GM12878 (cell line): ENCODE results near the gene CEBPB. TPM values are rescaled to one million over a fixed set of nuclear protein-coding genes. Genes with fewer than 3 reads are reported as not detected.

Experiments
- ATAC-seq: fragments of 200-7000 bp; cut with Tn5 transposase; 3 replicates; pipeline ENCODE4 v1.9.1; 2020; ENCODE audit warnings: mild to moderate bottlenecking, moderate library complexity
- BruUV-seq: library from RNA; stranded (reverse); fragments of 400-500 nt; replicated peaks from 2 replicates; lab custom pipeline; 2021; lab: Mats Ljungman, UMichigan
- CTCF ChIA-PET: fragments of 300-600 bp; sonication (Branson Sonifier 250); formaldehyde crosslinking; extraction: SDS; loops from one replicate; lab custom pipeline; 2021; ENCODE audit warnings: inconsistent platforms; lab: Yijun Ruan, JAX
- POLR2A ChIA-PET: fragments of 350-600 bp; formaldehyde crosslinking; extraction: SDS; loops from one replicate; lab custom pipeline; 2021; ENCODE audit warnings: inconsistent platforms; lab: Charles Lee
- RAD21 ChIA-PET: fragments of 300-600 bp; sonication (Branson Sonifier 250); formaldehyde crosslinking; loops from one replicate; lab custom pipeline; 2023; ENCODE audit warnings: antibody characterized with exemption; ENCODE audit not compliant: unreplicated experiment; lab: Charles Lee
- SMC1A ChIA-PET: fragments of 300-600 bp; sonication (Branson Sonifier 250); formaldehyde crosslinking; loops from one replicate; lab custom pipeline; 2023; ENCODE audit not compliant: unreplicated experiment, uncharacterized antibody; lab: Charles Lee
- DNase-seq: peaks from one replicate; pipeline ENCODE4 v3.0.0-alpha.2; 2011; ENCODE audit warnings: low read depth, low spot score
- FAIRE-seq: peaks from 3 replicates; lab custom pipeline; 2011; peaks lifted over from hg19 to GRCh38; lab: Jason Lieb, UNC
- H2AFZ ChIP-seq: 2 replicates; pipeline ENCODE4 v1.6.0; 2011; ENCODE audit warnings: low read depth, low read length, control low read depth; ENCODE audit not compliant: control insufficient read depth
- H3K27ac ChIP-seq: 2 replicates; pipeline ENCODE4 v1.5.1; 2011; ENCODE audit warnings: control low read depth; ENCODE audit not compliant: control insufficient read depth, insufficient read depth
- H3K27me3 ChIP-seq, 2 experiments: replicated peaks in 1 of 2; 2 replicates each; pipeline versions ENCODE4 v1.6.0 to v1.6.1; 2011; ENCODE audit warnings: low read length in 1 of 2; ENCODE audit not compliant: control insufficient read depth in 2 of 2, insufficient read depth in 2 of 2
- H3K36me3 ChIP-seq, 2 experiments: 2 replicates each; pipeline ENCODE4 v1.5.1; 2011; ENCODE audit warnings: low read length in 1 of 2; ENCODE audit not compliant: control insufficient read depth in 2 of 2, insufficient read depth in 2 of 2
- H3K4me1 ChIP-seq: 2 replicates; pipeline ENCODE4 v1.6.1; 2011; ENCODE audit warnings: mild to moderate bottlenecking, low read length, moderate library complexity, mixed read lengths; ENCODE audit not compliant: control insufficient read depth, insufficient read depth
- H3K4me2 ChIP-seq: 2 replicates; pipeline ENCODE4 v1.6.0; 2011; ENCODE audit warnings: control low read depth; ENCODE audit not compliant: control insufficient read depth, insufficient read depth
- H3K4me3 ChIP-seq: fragments of 200-600 bp; sonication (generic); 2 replicates; pipeline ENCODE4 v1.5.1; 2016
- H3K79me2 ChIP-seq: 2 replicates; pipeline ENCODE4 v1.6.0; 2011; ENCODE audit warnings: low read length; ENCODE audit not compliant: control insufficient read depth, insufficient read depth
- H3K9ac ChIP-seq: 2 replicates; pipeline ENCODE4 v1.8.0; 2011; ENCODE audit warnings: low read length, control low read depth, mixed read lengths; ENCODE audit not compliant: control insufficient read depth, insufficient read depth
- H3K9me3 ChIP-seq: replicated peaks from 3 replicates; pipeline ENCODE4 v1.5.1; 2011; ENCODE audit warnings: mild to moderate bottlenecking, low read length; ENCODE audit not compliant: control insufficient read depth, insufficient read depth
- H4K20me1 ChIP-seq: 2 replicates; pipeline ENCODE4 v1.6.0; 2011; ENCODE audit not compliant: control insufficient read depth, insufficient read depth
- ZNF622 ChIP-seq: fragments of 450-650 bp; IDR thresholded peaks from 2 replicates; pipeline ENCODE4 v1.6.1; 2017; ENCODE audit warnings: mild to moderate bottlenecking, inconsistent platforms
- WGBS: methylation state at CpG from one replicate; pipeline ENCODE4 v1.1.6; 2016; ENCODE audit warnings: low lambda C conversion rate; ENCODE audit not compliant: insufficient replicate concordance, insufficient coverage; ENCODE audit errors: missing lambda C conversion rate; 5-methylcytosine and 5-hydroxymethylcytosine counted together
- in situ Hi-C: fragments of 300-500 bp; cut with MboI; formaldehyde crosslinking; loops from 9 replicates; pipeline ENCODE4 v1.14.3; 2018; ENCODE audit warnings: mixed read lengths
- intact Hi-C: fragments of 100-400 bp; cut with micrococcal nuclease; formaldehyde crosslinking; loops from one replicate; pipeline ENCODE4 v1.14.2; 2022; ENCODE audit not compliant: unreplicated experiment
- polyA plus RNA-seq, 11 experiments: library from polyadenylated mRNA; depleted of rRNA in 4 of 11; unstranded in 6 of 11; stranded (reverse) in 5 of 11; fragments of >200 nt; fragmentation: Nextera tagmentation in 4 of 11; fragmentation: Illumina TruSeq in 1 of 11; extraction: Ambion mirVana in 4 of 11; extraction: Trizol in 1 of 11; gene quantifications; 1 replicate in 1 of 11; 2 replicates in 10 of 11; pipeline versions ENCODE4 v1.2.1 to v1.2.3, GENCODE V29; 2011 to 2016; ENCODE audit warnings: inconsistent platforms in 2 of 11, missing spikeins in 2 of 11, low read depth in 1 of 11
- total RNA-seq, 4 experiments: library from RNA; depleted of rRNA in 3 of 4; stranded (reverse); fragments of >200 nt in 3 of 4; fragmentation: Illumina TruSeq in 1 of 4; extraction: Trizol in 1 of 4; gene quantifications; 2 replicates each; pipeline versions ENCODE4 v1.2.1 to v1.2.3, GENCODE V29; 2013 to 2021
- TF ChIP-seq, protein P1 (sequence below): fragments of 450-650 bp; IDR thresholded peaks from 2 replicates; pipeline ENCODE4 v1.6.1; 2017; ENCODE audit warnings: mild to moderate bottlenecking
- TF ChIP-seq, protein P2 (sequence below): fragments of 450-650 bp; IDR thresholded peaks from 2 replicates; pipeline ENCODE4 v1.6.1; 2017; ENCODE audit warnings: mild to moderate bottlenecking, moderate library complexity
- TF ChIP-seq, protein P3 (sequence below): fragments of 450-650 bp; IDR thresholded peaks from 2 replicates; pipeline ENCODE4 v1.6.1; 2018; ENCODE audit warnings: borderline replicate concordance, mild to moderate bottlenecking; ENCODE audit not compliant: partially characterized antibody
- TF ChIP-seq, protein P4 (sequence below): fragments of 150-350 bp; IDR thresholded peaks from 2 replicates; pipeline ENCODE4 v1.6.1; 2016; ENCODE audit warnings: low read depth, low read length
- TF ChIP-seq, protein P5 (sequence below): fragments of 450-650 bp; IDR thresholded peaks from 2 replicates; pipeline ENCODE4 v1.6.1; 2016; ENCODE audit warnings: mild to moderate bottlenecking

The CEBPB gene
- total and polyA plus RNA-seq, 10 of the 15 experiments (the other 5 are each of a cell fraction or from before 2014, with no cell fraction given): 0.18 to 8.8 (median 1.6) TPM

DNA sequence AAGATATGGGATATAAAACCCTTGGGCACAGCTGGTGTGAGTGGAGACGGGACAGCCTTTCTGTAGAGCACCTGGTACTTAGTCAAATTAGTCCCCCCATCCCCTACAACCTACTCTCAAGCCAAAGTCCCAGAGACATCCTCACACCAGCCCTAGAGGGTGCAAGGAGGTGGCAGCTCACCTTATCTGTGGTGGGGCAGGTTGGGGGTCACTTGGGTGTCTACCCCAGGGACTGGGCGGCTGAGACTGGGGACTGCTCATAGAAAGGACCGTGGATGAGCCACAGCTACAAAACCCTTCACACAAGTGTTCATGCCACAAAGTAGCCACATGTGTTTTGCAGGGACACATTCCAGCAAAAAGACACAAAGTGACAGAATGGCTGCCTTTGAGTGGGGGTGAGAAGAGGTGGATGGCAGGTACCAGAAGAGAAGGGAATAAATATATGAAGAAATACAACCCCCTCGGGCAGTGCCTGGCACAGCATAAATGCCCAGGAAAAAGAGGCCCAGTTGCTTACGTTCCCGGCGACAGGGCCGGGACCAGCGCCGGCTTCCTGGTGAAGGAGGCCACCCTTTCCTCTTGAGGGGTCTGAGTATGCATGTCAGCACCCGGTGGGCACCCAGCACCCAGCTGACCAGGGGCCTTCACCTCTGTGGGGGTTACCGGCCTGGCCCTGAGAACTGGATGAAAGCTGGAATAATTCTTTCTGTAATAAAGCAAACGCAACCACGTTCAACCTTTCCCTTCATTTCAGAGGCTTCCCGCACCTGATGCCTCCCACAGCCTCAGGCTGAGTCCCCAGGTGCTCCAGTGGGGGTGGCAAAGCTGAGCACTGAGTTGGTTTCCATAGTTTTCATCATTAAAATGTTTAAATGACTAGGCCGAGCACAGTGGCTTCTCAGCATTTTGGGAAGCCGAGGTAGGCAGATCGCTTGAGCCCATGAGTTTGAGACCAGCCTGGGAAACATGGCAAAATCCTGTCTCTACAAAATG lies 14.4 kb upstream of the CEBPB start:
- WGBS: 63% methylated on average over 18 of the region's 18 CpGs
- H3K4me2 ChIP-seq: no peak overlapping the region
- no peak for DNase-seq
- POLR2A ChIA-PET: no interaction called here
- no TSS peak for BruUV-seq
- no peaks in the 10 kb centered on the region for H3K9me3 ChIP-seq
- no peak overlapping the region for H3K4me3 ChIP-seq
- no peaks in the 10 kb centered on the region for H3K4me1 ChIP-seq
- H2AFZ ChIP-seq: no peak overlapping the region
- no peaks in the 10 kb centered on the region for H3K27me3 ChIP-seq
- in situ Hi-C loops: no loop called here
- CTCF ChIA-PET: interaction anchor here (1.1 to 5.3 kb wide), 6 partner anchors 9 to 197 kb away, joined by 4 to 24 read pairs (median 5); no protein-coding TSS in a partner anchor
- H3K9ac ChIP-seq: no peak overlapping the region
- intact Hi-C loops: no loop called here
- ATAC-seq: no peak
- no peaks in the 10 kb centered on the region for H4K20me1 ChIP-seq
- no peak for FAIRE-seq
- no peaks in the 10 kb centered on the region for H3K36me3 ChIP-seq
- no peak overlapping the region for H3K27ac ChIP-seq
- RAD21 ChIA-PET: interaction anchor here (1.0 to 3.2 kb wide), 3 partner anchors 55 to 197 kb away, joined by 3 to 14 read pairs (median 5); no protein-coding TSS in a partner anchor
- SMC1A ChIA-PET: interaction anchor here (0.9 to 2.7 kb wide), 2 partner anchors 107 to 288 kb away, joined by 3 to 10 read pairs; no protein-coding TSS in a partner anchor
- no peaks in the 10 kb centered on the region for H3K79me2 ChIP-seq
- TF ChIP-seq, protein P1, sequence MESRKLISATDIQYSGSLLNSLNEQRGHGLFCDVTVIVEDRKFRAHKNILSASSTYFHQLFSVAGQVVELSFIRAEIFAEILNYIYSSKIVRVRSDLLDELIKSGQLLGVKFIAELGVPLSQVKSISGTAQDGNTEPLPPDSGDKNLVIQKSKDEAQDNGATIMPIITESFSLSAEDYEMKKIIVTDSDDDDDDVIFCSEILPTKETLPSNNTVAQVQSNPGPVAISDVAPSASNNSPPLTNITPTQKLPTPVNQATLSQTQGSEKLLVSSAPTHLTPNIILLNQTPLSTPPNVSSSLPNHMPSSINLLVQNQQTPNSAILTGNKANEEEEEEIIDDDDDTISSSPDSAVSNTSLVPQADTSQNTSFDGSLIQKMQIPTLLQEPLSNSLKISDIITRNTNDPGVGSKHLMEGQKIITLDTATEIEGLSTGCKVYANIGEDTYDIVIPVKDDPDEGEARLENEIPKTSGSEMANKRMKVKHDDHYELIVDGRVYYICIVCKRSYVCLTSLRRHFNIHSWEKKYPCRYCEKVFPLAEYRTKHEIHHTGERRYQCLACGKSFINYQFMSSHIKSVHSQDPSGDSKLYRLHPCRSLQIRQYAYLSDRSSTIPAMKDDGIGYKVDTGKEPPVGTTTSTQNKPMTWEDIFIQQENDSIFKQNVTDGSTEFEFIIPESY: no peak
- TF ChIP-seq, protein P2, sequence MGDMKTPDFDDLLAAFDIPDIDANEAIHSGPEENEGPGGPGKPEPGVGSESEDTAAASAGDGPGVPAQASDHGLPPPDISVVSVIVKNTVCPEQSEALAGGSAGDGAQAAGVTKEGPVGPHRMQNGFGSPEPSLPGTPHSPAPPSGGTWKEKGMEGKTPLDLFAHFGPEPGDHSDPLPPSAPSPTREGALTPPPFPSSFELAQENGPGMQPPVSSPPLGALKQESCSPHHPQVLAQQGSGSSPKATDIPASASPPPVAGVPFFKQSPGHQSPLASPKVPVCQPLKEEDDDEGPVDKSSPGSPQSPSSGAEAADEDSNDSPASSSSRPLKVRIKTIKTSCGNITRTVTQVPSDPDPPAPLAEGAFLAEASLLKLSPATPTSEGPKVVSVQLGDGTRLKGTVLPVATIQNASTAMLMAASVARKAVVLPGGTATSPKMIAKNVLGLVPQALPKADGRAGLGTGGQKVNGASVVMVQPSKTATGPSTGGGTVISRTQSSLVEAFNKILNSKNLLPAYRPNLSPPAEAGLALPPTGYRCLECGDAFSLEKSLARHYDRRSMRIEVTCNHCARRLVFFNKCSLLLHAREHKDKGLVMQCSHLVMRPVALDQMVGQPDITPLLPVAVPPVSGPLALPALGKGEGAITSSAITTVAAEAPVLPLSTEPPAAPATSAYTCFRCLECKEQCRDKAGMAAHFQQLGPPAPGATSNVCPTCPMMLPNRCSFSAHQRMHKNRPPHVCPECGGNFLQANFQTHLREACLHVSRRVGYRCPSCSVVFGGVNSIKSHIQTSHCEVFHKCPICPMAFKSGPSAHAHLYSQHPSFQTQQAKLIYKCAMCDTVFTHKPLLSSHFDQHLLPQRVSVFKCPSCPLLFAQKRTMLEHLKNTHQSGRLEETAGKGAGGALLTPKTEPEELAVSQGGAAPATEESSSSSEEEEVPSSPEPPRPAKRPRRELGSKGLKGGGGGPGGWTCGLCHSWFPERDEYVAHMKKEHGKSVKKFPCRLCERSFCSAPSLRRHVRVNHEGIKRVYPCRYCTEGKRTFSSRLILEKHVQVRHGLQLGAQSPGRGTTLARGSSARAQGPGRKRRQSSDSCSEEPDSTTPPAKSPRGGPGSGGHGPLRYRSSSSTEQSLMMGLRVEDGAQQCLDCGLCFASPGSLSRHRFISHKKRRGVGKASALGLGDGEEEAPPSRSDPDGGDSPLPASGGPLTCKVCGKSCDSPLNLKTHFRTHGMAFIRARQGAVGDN: no peak
- TF ChIP-seq ZNF622: no peak
- TF ChIP-seq, protein P3, sequence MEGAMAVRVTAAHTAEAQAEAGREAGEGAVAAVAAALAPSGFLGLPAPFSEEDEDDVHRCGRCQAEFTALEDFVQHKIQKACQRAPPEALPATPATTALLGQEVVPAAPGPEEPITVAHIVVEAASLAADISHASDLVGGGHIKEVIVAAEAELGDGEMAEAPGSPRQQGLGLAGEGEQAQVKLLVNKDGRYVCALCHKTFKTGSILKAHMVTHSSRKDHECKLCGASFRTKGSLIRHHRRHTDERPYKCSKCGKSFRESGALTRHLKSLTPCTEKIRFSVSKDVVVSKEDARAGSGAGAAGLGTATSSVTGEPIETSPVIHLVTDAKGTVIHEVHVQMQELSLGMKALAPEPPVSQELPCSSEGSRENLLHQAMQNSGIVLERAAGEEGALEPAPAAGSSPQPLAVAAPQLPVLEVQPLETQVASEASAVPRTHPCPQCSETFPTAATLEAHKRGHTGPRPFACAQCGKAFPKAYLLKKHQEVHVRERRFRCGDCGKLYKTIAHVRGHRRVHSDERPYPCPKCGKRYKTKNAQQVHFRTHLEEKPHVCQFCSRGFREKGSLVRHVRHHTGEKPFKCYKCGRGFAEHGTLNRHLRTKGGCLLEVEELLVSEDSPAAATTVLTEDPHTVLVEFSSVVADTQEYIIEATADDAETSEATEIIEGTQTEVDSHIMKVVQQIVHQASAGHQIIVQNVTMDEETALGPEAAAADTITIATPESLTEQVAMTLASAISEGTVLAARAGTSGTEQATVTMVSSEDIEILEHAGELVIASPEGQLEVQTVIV: no peak
- TF ChIP-seq, protein P4, sequence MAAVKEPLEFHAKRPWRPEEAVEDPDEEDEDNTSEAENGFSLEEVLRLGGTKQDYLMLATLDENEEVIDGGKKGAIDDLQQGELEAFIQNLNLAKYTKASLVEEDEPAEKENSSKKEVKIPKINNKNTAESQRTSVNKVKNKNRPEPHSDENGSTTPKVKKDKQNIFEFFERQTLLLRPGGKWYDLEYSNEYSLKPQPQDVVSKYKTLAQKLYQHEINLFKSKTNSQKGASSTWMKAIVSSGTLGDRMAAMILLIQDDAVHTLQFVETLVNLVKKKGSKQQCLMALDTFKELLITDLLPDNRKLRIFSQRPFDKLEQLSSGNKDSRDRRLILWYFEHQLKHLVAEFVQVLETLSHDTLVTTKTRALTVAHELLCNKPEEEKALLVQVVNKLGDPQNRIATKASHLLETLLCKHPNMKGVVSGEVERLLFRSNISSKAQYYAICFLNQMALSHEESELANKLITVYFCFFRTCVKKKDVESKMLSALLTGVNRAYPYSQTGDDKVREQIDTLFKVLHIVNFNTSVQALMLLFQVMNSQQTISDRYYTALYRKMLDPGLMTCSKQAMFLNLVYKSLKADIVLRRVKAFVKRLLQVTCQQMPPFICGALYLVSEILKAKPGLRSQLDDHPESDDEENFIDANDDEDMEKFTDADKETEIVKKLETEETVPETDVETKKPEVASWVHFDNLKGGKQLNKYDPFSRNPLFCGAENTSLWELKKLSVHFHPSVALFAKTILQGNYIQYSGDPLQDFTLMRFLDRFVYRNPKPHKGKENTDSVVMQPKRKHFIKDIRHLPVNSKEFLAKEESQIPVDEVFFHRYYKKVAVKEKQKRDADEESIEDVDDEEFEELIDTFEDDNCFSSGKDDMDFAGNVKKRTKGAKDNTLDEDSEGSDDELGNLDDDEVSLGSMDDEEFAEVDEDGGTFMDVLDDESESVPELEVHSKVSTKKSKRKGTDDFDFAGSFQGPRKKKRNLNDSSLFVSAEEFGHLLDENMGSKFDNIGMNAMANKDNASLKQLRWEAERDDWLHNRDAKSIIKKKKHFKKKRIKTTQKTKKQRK: no peak
- TF ChIP-seq, protein P5, sequence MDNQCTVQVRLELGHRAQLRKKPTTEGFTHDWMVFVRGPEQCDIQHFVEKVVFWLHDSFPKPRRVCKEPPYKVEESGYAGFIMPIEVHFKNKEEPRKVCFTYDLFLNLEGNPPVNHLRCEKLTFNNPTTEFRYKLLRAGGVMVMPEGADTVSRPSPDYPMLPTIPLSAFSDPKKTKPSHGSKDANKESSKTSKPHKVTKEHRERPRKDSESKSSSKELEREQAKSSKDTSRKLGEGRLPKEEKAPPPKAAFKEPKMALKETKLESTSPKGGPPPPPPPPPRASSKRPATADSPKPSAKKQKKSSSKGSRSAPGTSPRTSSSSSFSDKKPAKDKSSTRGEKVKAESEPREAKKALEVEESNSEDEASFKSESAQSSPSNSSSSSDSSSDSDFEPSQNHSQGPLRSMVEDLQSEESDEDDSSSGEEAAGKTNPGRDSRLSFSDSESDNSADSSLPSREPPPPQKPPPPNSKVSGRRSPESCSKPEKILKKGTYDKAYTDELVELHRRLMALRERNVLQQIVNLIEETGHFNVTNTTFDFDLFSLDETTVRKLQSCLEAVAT: no peak
